Glutamatergic neuron (in vitro differentiated cells): Measurements from ENCODE around the gene YPEL4. TPM values are rescaled to one million over a fixed set of nuclear protein-coding genes. Genes with fewer than 3 reads are reported as not detected.
A peak's percentile ranks its signal among the peaks of the same experiment; 100 is the strongest.
"Not testable (repeated sequence)": the region's sequence is repeated elsewhere in the genome, so short reads cannot be mapped to it uniquely, and the experiment has no call there.

ENCODE experiments used
- DNase-seq: peaks from one replicate; pipeline ENCODE4 v3.0.0; 2022
- H3K27ac Mint-ChIP-seq: one replicate; pipeline ENCODE4 v1.8.0; 2020; ENCODE audit warnings: mild to moderate bottlenecking, mixed read lengths, inconsistent platforms; ENCODE audit not compliant: unreplicated experiment
- H3K27me3 Mint-ChIP-seq: one replicate; pipeline ENCODE4 v1.8.0; 2020; ENCODE audit warnings: mild to moderate bottlenecking, moderate library complexity, mixed read lengths, inconsistent platforms; ENCODE audit not compliant: unreplicated experiment
- H3K36me3 Mint-ChIP-seq: one replicate; pipeline ENCODE4 v1.8.0; 2020; ENCODE audit warnings: mild to moderate bottlenecking, mixed read lengths, inconsistent platforms; ENCODE audit not compliant: unreplicated experiment
- H3K4me1 Mint-ChIP-seq: one replicate; pipeline ENCODE4 v1.8.0; 2020; ENCODE audit warnings: mild to moderate bottlenecking, low read depth, mixed read lengths, inconsistent platforms; ENCODE audit not compliant: unreplicated experiment
- H3K4me3 Mint-ChIP-seq: one replicate; pipeline ENCODE4 v1.8.0; 2020; ENCODE audit warnings: mild to moderate bottlenecking, mixed read lengths, inconsistent platforms; ENCODE audit not compliant: unreplicated experiment
- H3K9me3 Mint-ChIP-seq: one replicate; pipeline ENCODE4 v1.8.0; 2020; ENCODE audit warnings: mild to moderate bottlenecking, moderate library complexity, mixed read lengths, inconsistent platforms; ENCODE audit not compliant: unreplicated experiment
- CTCF ChIP-seq: fragments of 200-600 bp; sonication (generic); IDR thresholded peaks from one replicate; pipeline ENCODE4 v1.5.0; 2021; ENCODE audit not compliant: partially characterized antibody, unreplicated experiment
- long read RNA-seq: library from polyadenylated mRNA; unstranded; transcript quantifications from one replicate; pipeline ENCODE4 v2.0.0, GENCODE V29; 2020; ENCODE audit not compliant: unreplicated experiment
- total RNA-seq: library from RNA; stranded (reverse); fragmentation: NEBNext Ultra II Directional; extraction: Animal tissue kit (Norgen Biotek cat#: 25700); gene quantifications from one replicate; pipeline ENCODE4 v1.2.1, GENCODE V29; 2021; ENCODE audit not compliant: unreplicated experiment

YPEL4 gene
- total RNA-seq: 16.9 TPM
- long read RNA-seq, partial matches to known transcripts: 1 of 2 reads
- long read RNA-seq, other reads (novel, unspliced or antisense): 0 of 2 reads

- Mint-ChIP-seq H3K27ac (peak within 1 kb of the TSS; percentile 100), H3K27me3 (peaks cover 35% of the 10 kb centered on the region), H3K4me1 (peaks cover 43% of the 10 kb centered on the region)
Observed at GRCh38 chr11:57649826-57650738, at the start of gene YPEL4. Gene YPEL4, minus strand, starts transcription at chr11:57649912. Its CDS starts 2,805 bp downstream, at chr11:57647107.

GRCh38 chr11:57698843-57699365 lies 49.2 kb upstream of the YPEL4 start:
- DNase-seq: no peak
- Mint-ChIP-seq H3K4me1 (no peaks in the 10 kb centered on the region), H3K27me3 (no peaks in the 10 kb centered on the region), H3K9me3 (no peaks in the 10 kb centered on the region), H3K4me3 (no peak overlapping the region), H3K27ac (peak overlapping the region; percentile 38), H3K36me3 (no peaks in the 10 kb centered on the region)
- no peak for TF ChIP-seq CTCF

More at GRCh38 chr11:57649826-57650738, at the start of gene YPEL4:
- H3K36me3 Mint-ChIP-seq: no peaks in the 10 kb centered on the region
- peak within 1 kb of the TSS; percentile 97 for H3K4me3 Mint-ChIP-seq
- peaks cover 40% of the 10 kb centered on the region for H3K9me3 Mint-ChIP-seq
- no peak for TF ChIP-seq CTCF
- peak; percentile 68 for DNase-seq

GRCh38 chr11:57690474-57690873 lies 40.8 kb upstream of the YPEL4 start:
- not testable (repeated sequence) for H3K27ac Mint-ChIP-seq, H3K4me1 Mint-ChIP-seq, H3K9me3 Mint-ChIP-seq, H3K27me3 Mint-ChIP-seq, DNase-seq, H3K4me3 Mint-ChIP-seq
- peaks cover 14% of the 10 kb centered on the region for H3K36me3 Mint-ChIP-seq

- Mint-ChIP-seq H3K36me3 (no peaks in the 10 kb centered on the region), H3K9me3 (no peaks in the 10 kb centered on the region), H3K27ac (no peak overlapping the region), H3K4me1 (no peaks in the 10 kb centered on the region), H3K27me3 (no peaks in the 10 kb centered on the region), H3K4me3 (no peak overlapping the region)
- DNase-seq: no peak
- TF ChIP-seq CTCF: no peak
Observed at GRCh38 chr11:57681168-57681567, 31.5 kb upstream of the YPEL4 start.

- Mint-ChIP-seq H3K36me3 (no peaks in the 10 kb centered on the region), H3K9me3 (no peaks in the 10 kb centered on the region)
Observed at GRCh38 chr11:57680552-57680874, 30.8 kb upstream of the YPEL4 start.

More at GRCh38 chr11:57680552-57680874, 30.8 kb upstream of the YPEL4 start:
- H3K4me1 Mint-ChIP-seq: no peaks in the 10 kb centered on the region
- no peaks in the 10 kb centered on the region for H3K27me3 Mint-ChIP-seq
- no peak for TF ChIP-seq CTCF
- no peak overlapping the region for H3K4me3 Mint-ChIP-seq
- no peak for DNase-seq
- H3K27ac Mint-ChIP-seq: no peak overlapping the region
